ENCODE results near the gene SLC8A3.

- TF ChIP-seq ZNF143 (CRISPR knock-in tag; IDR thresholded peaks at IDR 0.05) (no peak), RFX5 (IDR thresholded peaks at IDR 0.05; ENCODE audit: low read depth, low read length) (no peak), ZNF431 (CRISPR knock-in tag; IDR thresholded peaks at IDR 0.05) (no peak), ZHX1 (conservative IDR thresholded peaks at IDR 0.05; ENCODE audit: low read length) (no peak), ETS2 (tag; IDR thresholded peaks at IDR 0.05; ENCODE audit: borderline replicate concordance, poor library complexity, severe bottlenecking) (no peak), KDM1A (IDR thresholded peaks at IDR 0.05) (no peak), CTCF (IDR thresholded peaks at IDR 0.05 in 2 of 3, conservative IDR thresholded peaks at IDR 0.05 in 1 of 3; ENCODE audit: insufficient read depth in 2 of 3, low read depth in 1 of 3, low read length in 3 of 3) (no peak), EWSR1 (IDR thresholded peaks at IDR 0.05; ENCODE audit: borderline replicate concordance, low read depth, partially characterized antibody) (no peak), CHD4 (IDR thresholded peaks at IDR 0.05; ENCODE audit: insufficient read depth, insufficient replicate concordance, low read depth, low read length, poor library complexity, severe bottlenecking) (no peak), SAP30 (IDR thresholded peaks at IDR 0.05; ENCODE audit: borderline replicate concordance, insufficient read depth, low read depth, low read length, poor library complexity, severe bottlenecking) (no peak), EP300 (IDR thresholded peaks at IDR 0.05; ENCODE audit: low read length) (no peak), CLOCK (CRISPR knock-in tag; IDR thresholded peaks at IDR 0.05; ENCODE audit: borderline replicate concordance) (no peak), FOXK2 (conservative IDR thresholded peaks at IDR 0.05 in 1 of 2, IDR thresholded peaks at IDR 0.05 in 1 of 2; ENCODE audit: low read depth in 2 of 2) (no peak), ZNF3 (CRISPR knock-in tag; IDR thresholded peaks at IDR 0.05) (no peak)
Observed at GRCh38 chr14:70114621-70115156, 74.1 kb downstream of the SLC8A3 start.
